Measurements from ENCODE around the gene BMAL1.

DNA sequence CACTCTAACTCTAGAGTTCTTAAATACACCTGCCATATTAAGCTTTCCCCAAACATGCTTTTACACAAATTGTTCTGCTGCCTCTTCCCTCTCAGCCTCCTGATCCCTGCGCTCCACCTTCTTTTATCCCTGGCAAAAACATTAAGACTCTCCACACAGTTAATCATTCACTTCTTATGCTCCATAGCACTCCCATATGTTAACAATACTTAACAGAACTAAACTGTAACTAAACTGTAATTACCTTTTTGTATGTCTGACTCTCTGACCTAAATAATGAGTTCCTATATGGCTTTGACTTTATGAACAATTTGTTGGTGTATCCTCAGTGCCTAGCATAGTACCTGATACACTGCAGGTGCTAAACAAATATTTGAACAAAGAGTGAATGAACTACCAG lies 113.6 kb downstream of the BMAL1 start:
- TF ChIP-seq CTCF (IDR thresholded peaks at IDR 0.05; ENCODE audit: control extremely low read depth in 1 of 3, insufficient read depth in 1 of 3, low read depth in 1 of 3, low read length in 3 of 3), result no peak
- no peak for TF ChIP-seq SIX5 (IDR thresholded peaks at IDR 0.05; ENCODE audit: low read depth, low read length)
- no peak for TF ChIP-seq HDAC6 (IDR thresholded peaks at IDR 0.05; ENCODE audit: low read depth, low read length)
- TF ChIP-seq JUN (IDR thresholded peaks at IDR 0.05; ENCODE audit: low read depth, low read length), result no peak
- no peak for TF ChIP-seq TBP (IDR thresholded peaks at IDR 0.05; ENCODE audit: low read depth, low read length)
- TF ChIP-seq YY1 (IDR thresholded peaks at IDR 0.05; ENCODE audit: low read depth, low read length), result no peak

All from H1 (cell line).